Mesendoderm (in vitro differentiated cells): Measurements from ENCODE around the gene ANGPT4.
"Not testable (repeated sequence)": the region's sequence is repeated elsewhere in the genome, so short reads cannot be mapped to it uniquely, and the experiment has no call there.

Experiments
- DNase-seq: peaks from one replicate; pipeline ENCODE4 v3.0.0; 2013
- H2AK5ac ChIP-seq: 2 replicates; pipeline ENCODE4 v1.6.1; 2013; ENCODE audit warnings: low read length, inconsistent platforms
- H2BK120ac ChIP-seq: 2 replicates; pipeline ENCODE4 v1.6.1; 2013; ENCODE audit warnings: low read depth, mild to moderate bottlenecking, low read length, moderate library complexity, mixed read lengths
- H2BK15ac ChIP-seq: replicated peaks from 2 replicates; pipeline ENCODE4 v1.6.1; 2013; ENCODE audit warnings: low read depth, mild to moderate bottlenecking, moderate library complexity
- H2BK5ac ChIP-seq: 2 replicates; pipeline ENCODE4 v1.6.1; 2013; ENCODE audit warnings: low read length, inconsistent platforms
- H3K18ac ChIP-seq: 2 replicates; pipeline ENCODE4 v1.6.1; 2013; ENCODE audit warnings: mild to moderate bottlenecking, low read length, mixed read lengths
- H3K23ac ChIP-seq: one replicate; pipeline ENCODE4 v1.6.1; 2013; ENCODE audit warnings: low read length
- H3K27ac ChIP-seq: 2 replicates; pipeline ENCODE4 v1.5.1; 2013; ENCODE audit warnings: low read depth, mild to moderate bottlenecking, inconsistent platforms, low read length, moderate library complexity
- H3K27me3 ChIP-seq: 2 replicates; pipeline ENCODE4 v1.6.1; 2013; ENCODE audit warnings: low read length, control low read depth, mild to moderate bottlenecking, inconsistent platforms; ENCODE audit not compliant: insufficient read depth, poor library complexity
- H3K36me3 ChIP-seq: 2 replicates; pipeline ENCODE4 v1.6.1; 2013; ENCODE audit warnings: low read length, inconsistent platforms; ENCODE audit not compliant: control insufficient read depth, insufficient read depth
- H3K4ac ChIP-seq: one replicate; pipeline ENCODE4 v1.6.1; 2013; ENCODE audit warnings: low read depth, mild to moderate bottlenecking, low read length, moderate library complexity
- H3K4me1 ChIP-seq: 2 replicates; pipeline ENCODE4 v1.6.1; 2013; ENCODE audit warnings: low read depth, low read length, inconsistent platforms; ENCODE audit not compliant: control insufficient read depth
- H3K4me2 ChIP-seq: 2 replicates; pipeline ENCODE4 v1.6.1; 2013; ENCODE audit warnings: low read length
- H3K4me3 ChIP-seq: 2 replicates; pipeline ENCODE4 v1.5.1; 2013; ENCODE audit warnings: mild to moderate bottlenecking, low read length
- H3K56ac ChIP-seq: one replicate; pipeline ENCODE4 v1.6.1; 2013; ENCODE audit warnings: low read length
- H3K79me1 ChIP-seq: 2 replicates; pipeline ENCODE4 v1.6.1; 2013; ENCODE audit warnings: low read length, inconsistent platforms
- H3K79me2 ChIP-seq: 2 replicates; pipeline ENCODE4 v1.6.1; 2013; ENCODE audit warnings: mild to moderate bottlenecking, low read length; ENCODE audit not compliant: control insufficient read depth, insufficient read depth
- H3K9ac ChIP-seq: 2 replicates; pipeline ENCODE4 v1.6.1; 2013; ENCODE audit warnings: low read length, inconsistent platforms
- H4K5ac ChIP-seq: one replicate; pipeline ENCODE4 v1.6.1; 2013; ENCODE audit warnings: low read length
- H4K8ac ChIP-seq: one replicate; pipeline ENCODE4 v1.6.1; 2013; ENCODE audit warnings: low read depth, mild to moderate bottlenecking, control low read depth, low read length, moderate library complexity
- WGBS: extraction: QIAGEN DNeasy Blood & Tissue Kit; methylation state at CpG from one replicate; pipeline ENCODE4 v1.1.7; 2013; ENCODE audit warnings: low lambda C conversion rate, missing lambda C conversion rate; ENCODE audit not compliant: insufficient coverage; ENCODE audit errors: extremely low coverage; 5-methylcytosine and 5-hydroxymethylcytosine counted together

The ANGPT4 gene

GRCh38 chr20:848731-849130 lies 67.4 kb downstream of the ANGPT4 start:
- H3K56ac ChIP-seq: not testable (repeated sequence)
- no CpG with 5 or more reads among the region's 8 CpGs for WGBS

GRCh38 chr20:848193-848592 lies 67.9 kb downstream of the ANGPT4 start:
- H3K56ac ChIP-seq: no peak overlapping the region
- DNase-seq: no peak
- H2AK5ac ChIP-seq: no peak overlapping the region
- no peaks in the 10 kb centered on the region for H3K79me1 ChIP-seq
- H3K4ac ChIP-seq: no peak overlapping the region
- no peaks in the 10 kb centered on the region for H3K79me2 ChIP-seq
- peaks cover 3% of the 10 kb centered on the region for H3K4me1 ChIP-seq
- H3K27ac ChIP-seq: no peak overlapping the region
- no CpG with 5 or more reads among the region's 5 CpGs for WGBS
- no peak overlapping the region for H3K4me2 ChIP-seq
- no peak overlapping the region for H4K8ac ChIP-seq
- H3K18ac ChIP-seq: no peak overlapping the region
- H4K5ac ChIP-seq: no peak overlapping the region
- no peak overlapping the region for H3K4me3 ChIP-seq
- no peak overlapping the region for H2BK120ac ChIP-seq
- H3K36me3 ChIP-seq: no peaks in the 10 kb centered on the region
- H3K9ac ChIP-seq: no peak overlapping the region
- no peaks in the 10 kb centered on the region for H3K27me3 ChIP-seq
- no peak overlapping the region for H2BK5ac ChIP-seq
- H3K23ac ChIP-seq: no peak overlapping the region
- H2BK15ac ChIP-seq: no peak overlapping the region

More at GRCh38 chr20:848731-849130, 67.4 kb downstream of the ANGPT4 start:
- H3K4ac ChIP-seq, H3K79me1 ChIP-seq, H3K79me2 ChIP-seq, H2BK120ac ChIP-seq, H2BK15ac ChIP-seq, H2BK5ac ChIP-seq, H3K4me2 ChIP-seq, H3K23ac ChIP-seq, H4K8ac ChIP-seq, DNase-seq, H3K18ac ChIP-seq, H3K4me1 ChIP-seq, H2AK5ac ChIP-seq, H3K4me3 ChIP-seq, H3K27ac ChIP-seq, H3K27me3 ChIP-seq, H3K36me3 ChIP-seq, H4K5ac ChIP-seq, H3K9ac ChIP-seq: not testable (repeated sequence)

GRCh38 chr20:846894-847278 lies 69.2 kb downstream of the ANGPT4 start:
- no peak overlapping the region for H4K8ac ChIP-seq
- no peak overlapping the region for H2BK120ac ChIP-seq
- no peaks in the 10 kb centered on the region for H3K27me3 ChIP-seq
- no peaks in the 10 kb centered on the region for H3K79me2 ChIP-seq
- H3K4me3 ChIP-seq: no peak overlapping the region
- no peak overlapping the region for H2BK15ac ChIP-seq
- H3K79me1 ChIP-seq: no peaks in the 10 kb centered on the region
- no peak overlapping the region for H3K18ac ChIP-seq
- H3K4me1 ChIP-seq: peaks cover 6% of the 10 kb centered on the region
- H2AK5ac ChIP-seq: no peak overlapping the region
- WGBS: no CpG with 5 or more reads among the region's 7 CpGs
- no peak overlapping the region for H3K23ac ChIP-seq
- no peak overlapping the region for H3K4ac ChIP-seq
- H3K27ac ChIP-seq: no peak overlapping the region
- no peaks in the 10 kb centered on the region for H3K36me3 ChIP-seq
- no peak overlapping the region for H3K56ac ChIP-seq
- H3K9ac ChIP-seq: no peak overlapping the region
- no peak overlapping the region for H3K4me2 ChIP-seq
- no peak overlapping the region for H2BK5ac ChIP-seq
- DNase-seq: no peak
- no peak overlapping the region for H4K5ac ChIP-seq

- Histone ChIP-seq H3K79me2 (no peaks in the 10 kb centered on the region), H3K27ac (no peak overlapping the region), H3K4ac (no peak overlapping the region), H3K56ac (no peak overlapping the region), H3K4me3 (no peak overlapping the region), H2BK15ac (no peak overlapping the region), H3K18ac (no peak overlapping the region), H3K36me3 (no peaks in the 10 kb centered on the region), H3K27me3 (no peaks in the 10 kb centered on the region), H2BK5ac (no peak overlapping the region), H2BK120ac (no peak overlapping the region), H3K9ac (no peak overlapping the region), H3K4me1 (peaks cover 6% of the 10 kb centered on the region), H4K8ac (no peak overlapping the region), H3K79me1 (no peaks in the 10 kb centered on the region), H2AK5ac (no peak overlapping the region), H4K5ac (no peak overlapping the region), H3K23ac (no peak overlapping the region), H3K4me2 (no peak overlapping the region)
- DNase-seq: no peak
- WGBS: no CpG with 5 or more reads among the region's 11 CpGs
Observed at GRCh38 chr20:845941-846893, 69.9 kb downstream of the ANGPT4 start.

- WGBS: no CpG with 5 or more reads among the region's 50 CpGs
- peak overlapping the region; percentile 21 for H3K4me3 ChIP-seq
- no peak overlapping the region for H2BK120ac ChIP-seq
- H3K79me2 ChIP-seq: no peaks in the 10 kb centered on the region
- H2BK15ac ChIP-seq: no peak overlapping the region
- H3K9ac ChIP-seq: peak overlapping the region; percentile 65
- no peak overlapping the region for H3K4ac ChIP-seq
- no peak overlapping the region for H4K8ac ChIP-seq
- peak overlapping the region; percentile 90 for H3K56ac ChIP-seq
- H3K4me2 ChIP-seq: peak overlapping the region; percentile 80
- no peak overlapping the region for H3K23ac ChIP-seq
- DNase-seq: peak; percentile 29
- no peak overlapping the region for H3K27ac ChIP-seq
- H2BK5ac ChIP-seq: no peak overlapping the region
- no peaks in the 10 kb centered on the region for H3K79me1 ChIP-seq
- no peak overlapping the region for H4K5ac ChIP-seq
- no peaks in the 10 kb centered on the region for H3K27me3 ChIP-seq
- H3K18ac ChIP-seq: no peak overlapping the region
- H3K36me3 ChIP-seq: no peaks in the 10 kb centered on the region
- no peak overlapping the region for H2AK5ac ChIP-seq
- peaks cover 6% of the 10 kb centered on the region for H3K4me1 ChIP-seq
Observed at GRCh38 chr20:845226-845868, 70.8 kb downstream of the ANGPT4 start.
